Pericardium fibroblast (primary cell): ENCODE results near the gene POLR2E. TPM values are rescaled to one million over a fixed set of nuclear protein-coding genes. Genes with fewer than 3 reads are reported as not detected.

ENCODE experiments used
- total RNA-seq: library from RNA; depleted of rRNA; stranded (reverse); fragments of >200 nt; gene quantifications from 2 replicates; pipeline ENCODE4 v1.2.3, GENCODE V29; 2015

The POLR2E gene
- total RNA-seq: 132 and 219 TPM in 2 replicates

GRCh38 chr19:1094978-1095701 lies at the start of gene POLR2E:
TSS of gene POLR2E (minus strand) at chr19:1095375. CDS start at chr19:1095315, 60 bp downstream.

DNA sequence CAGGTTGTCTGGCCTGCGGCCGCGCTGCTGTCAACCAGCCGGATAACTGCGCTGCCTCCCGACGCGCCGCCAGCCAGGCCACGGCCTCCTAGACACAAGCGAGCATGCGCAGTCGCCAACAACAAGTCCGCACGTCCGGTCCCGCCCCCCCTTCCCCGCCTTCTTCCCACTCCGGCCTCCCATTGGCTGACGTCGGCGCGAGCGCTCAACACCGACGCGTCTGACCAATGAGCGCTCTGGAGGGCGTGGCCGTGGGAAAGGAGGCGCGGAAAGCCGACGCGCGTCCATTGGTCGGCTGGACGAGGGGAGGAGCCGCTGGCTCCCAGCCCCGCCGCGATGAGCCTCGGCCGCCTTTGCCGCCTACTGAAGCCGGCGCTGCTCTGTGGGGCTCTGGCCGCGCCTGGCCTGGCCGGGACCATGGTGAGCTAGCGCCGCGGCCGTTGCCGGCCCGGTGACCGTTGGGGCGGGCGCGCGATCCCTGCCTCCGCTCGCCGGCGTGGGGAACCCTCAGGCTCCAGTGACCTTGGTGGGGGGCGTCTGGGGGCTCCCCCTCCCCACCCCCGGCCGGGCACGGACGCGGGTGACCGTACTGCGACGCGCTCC lies 8.6 kb upstream of the POLR2E start, which contains the start of gene GPX4:
TSS of gene GPX4 (plus strand) at position 287 of the 603 bp plus-strand sequence. CDS start at position 337, 50 bp downstream.

GRCh38 chr19:1066748-1067340 lies 28.3 kb downstream of the POLR2E start, which contains the start of gene ARHGAP45:
TSS of gene ARHGAP45 (plus strand) at chr19:1067167. CDS start at chr19:1067406, 239 bp downstream.

GRCh38 chr19:1039646-1040475 lies 55.3 kb downstream of the POLR2E start, which contains the start of gene ABCA7:
TSS of gene ABCA7 (plus strand) at chr19:1040107. CDS start at chr19:1041362, 1,255 bp downstream.

Other genes starting within 250 kb of the POLR2E start
- 3.4 and 8.4 TPM in 2 replicates for gene ELANE, start 243.1 kb downstream of the POLR2E start, total RNA-seq
- 190 and 206 TPM in 2 replicates for gene CFD, start 235.7 kb downstream of the POLR2E start, total RNA-seq
- 42.2 and 44.2 TPM in 2 replicates for gene MED16, start 202.2 kb downstream of the POLR2E start, total RNA-seq
- gene RNU6-9, start 201.9 kb downstream of the POLR2E start, total RNA-seq: not detected in 2 replicates
- gene R3HDM4, start 182.2 kb downstream of the POLR2E start, total RNA-seq: 41.7 and 52.9 TPM in 2 replicates
- not detected in 2 replicates for gene KISS1R, start 178.0 kb downstream of the POLR2E start, total RNA-seq
- gene ARID3A, start 169.3 kb downstream of the POLR2E start, total RNA-seq: 4.1 and 7.2 TPM in 2 replicates
- 41.4 and 55.8 TPM in 2 replicates for gene WDR18, start 111.0 kb downstream of the POLR2E start, total RNA-seq
- gene GRIN3B, start 95.0 kb downstream of the POLR2E start, total RNA-seq: 0.70 and 1.4 TPM in 2 replicates
- gene TMEM259, start 74.3 kb downstream of the POLR2E start, total RNA-seq: 158 and 167 TPM in 2 replicates
- gene RNU6-2, start 73.9 kb downstream of the POLR2E start, total RNA-seq: not detected in 2 replicates
- gene CNN2, start 68.8 kb downstream of the POLR2E start, total RNA-seq: 279 and 398 TPM in 2 replicates
- 3.1 and 3.3 TPM in 2 replicates for gene ABCA7, start 55.3 kb downstream of the POLR2E start, total RNA-seq
- gene ARHGAP45, start 28.2 kb downstream of the POLR2E start, total RNA-seq: 0.26 and 0.47 TPM in 2 replicates
- 700 and 909 TPM in 2 replicates for gene GPX4, start 8.6 kb upstream of the POLR2E start, total RNA-seq
- 35.7 and 47.0 TPM in 2 replicates for gene SBNO2, start 78.9 kb upstream of the POLR2E start, total RNA-seq
- gene STK11, start 110.4 kb upstream of the POLR2E start, total RNA-seq: 51.6 and 71.1 TPM in 2 replicates
- 3.3 and 5.3 TPM in 2 replicates for gene CBARP, start 142.6 kb upstream of the POLR2E start, total RNA-seq
- 86.9 and 99.1 TPM in 2 replicates for gene ATP5F1D, start 146.4 kb upstream of the POLR2E start, total RNA-seq
- gene MIDN, start 153.2 kb upstream of the POLR2E start, total RNA-seq: 30.0 and 35.2 TPM in 2 replicates
- gene CIRBP, start 174.0 kb upstream of the POLR2E start, total RNA-seq: 265 and 266 TPM in 2 replicates
- 68.3 and 69.5 TPM in 2 replicates for gene FAM174C, start 180.2 kb upstream of the POLR2E start, total RNA-seq
- not detected in 2 replicates for gene EFNA2, start 190.5 kb upstream of the POLR2E start, total RNA-seq